ENCODE results near the gene SFTPB. TPM values are rescaled to one million over a fixed set of nuclear protein-coding genes. Genes with fewer than 3 reads are reported as not detected.
"Not testable (repeated sequence)": the region's sequence is repeated elsewhere in the genome, so short reads cannot be mapped to it uniquely, and the experiment has no call there.

Gene SFTPB
- total RNA-seq (2014; rRNA removed; shearing (Covaris generic)), result not detected in 2 replicates

GRCh38 chr2:85668009-85668856 is at the start of gene SFTPB:
SFTPB (minus strand) TSS chr2:85668199; CDS start chr2:85668183, 16 bp downstream.
- DNase-seq (ENCODE audit: low spot score), result no peak

GRCh38 chr2:85717308-85718008 is 49.5 kb upstream of the SFTPB start:
- DNase-seq (ENCODE audit: low spot score), result no peak

GRCh38 chr2:85716346-85716914 is 48.4 kb upstream of the SFTPB start:
- no peak for DNase-seq (ENCODE audit: low spot score)

- no peak for DNase-seq (ENCODE audit: low spot score)
Measured at GRCh38 chr2:85714841-85715240, 46.8 kb upstream of the SFTPB start.

- not testable (repeated sequence) for DNase-seq (ENCODE audit: low spot score)
Measured at GRCh38 chr2:85714421-85714820, 46.4 kb upstream of the SFTPB start.

GRCh38 chr2:85713836-85714235 is 45.8 kb upstream of the SFTPB start:
- no peak for DNase-seq (ENCODE audit: low spot score)

- no peak for DNase-seq (ENCODE audit: low spot score)
Measured at GRCh38 chr2:85712849-85713612, 45.0 kb upstream of the SFTPB start.

- DNase-seq (ENCODE audit: low spot score), result no peak
Measured at GRCh38 chr2:85712336-85712735, 44.3 kb upstream of the SFTPB start.

GRCh38 chr2:85711578-85712060 is 43.6 kb upstream of the SFTPB start:
- DNase-seq (ENCODE audit: low spot score), result no peak

- no peak for DNase-seq (ENCODE audit: low spot score)
Measured at GRCh38 chr2:85710687-85711577, 42.9 kb upstream of the SFTPB start.

GRCh38 chr2:85709401-85709811 is 41.4 kb upstream of the SFTPB start:
- DNase-seq (ENCODE audit: low spot score), result no peak

- no peak for DNase-seq (ENCODE audit: low spot score)
Measured at GRCh38 chr2:85708641-85709040, 40.6 kb upstream of the SFTPB start.

- peak; percentile 81 for DNase-seq (ENCODE audit: low spot score)
Measured at GRCh38 chr2:85707304-85707703, 39.3 kb upstream of the SFTPB start.

GRCh38 chr2:85706599-85707296 is 38.7 kb upstream of the SFTPB start:
- no peak for DNase-seq (ENCODE audit: low spot score)

GRCh38 chr2:85706063-85706462 is 38.1 kb upstream of the SFTPB start:
- no peak for DNase-seq (ENCODE audit: low spot score)

- peak; percentile 88 for DNase-seq (ENCODE audit: low spot score)
Measured at GRCh38 chr2:85705680-85706039, 37.7 kb upstream of the SFTPB start.

- DNase-seq (ENCODE audit: low spot score), result no peak
Measured at GRCh38 chr2:85704800-85705679, 37.0 kb upstream of the SFTPB start.

GRCh38 chr2:85704038-85704437 is 36.0 kb upstream of the SFTPB start:
- no peak for DNase-seq (ENCODE audit: low spot score)

GRCh38 chr2:85703329-85703728 is 35.3 kb upstream of the SFTPB start:
- no peak for DNase-seq (ENCODE audit: low spot score)
